HT1080 (cell line): ENCODE data around the gene MT1E. TPM values are rescaled to one million over a fixed set of nuclear protein-coding genes. Genes with fewer than 3 reads are reported as not detected.
"Not testable (repeated sequence)": the region's sequence is repeated elsewhere in the genome, so short reads cannot be mapped to it uniquely, and the experiment has no call there.

Source experiments
- DNase-seq: peaks from one replicate; pipeline ENCODE4 v3.0.0-alpha.2; 2015; ENCODE audit warnings: low read depth
- total RNA-seq: library from RNA; depleted of rRNA; stranded (reverse); fragments of >200 nt; shearing (Covaris generic); gene quantifications from 2 replicates; pipeline ENCODE4 v1.2.3, GENCODE V29; 2014; rRNA removed

The MT1E gene
- total RNA-seq, 1 experiment from 2014 or later = 612 TPM

- DNase-seq = no peak
These were observed 44.4 kb downstream of the MT1E start for GRCh38 chr16:56669840-56670619.

GRCh38 chr16:56670620-56670934, 45.0 kb downstream of the MT1E start:
- no peak for DNase-seq

GRCh38 chr16:56671691-56672090, 46.1 kb downstream of the MT1E start:
- not testable (repeated sequence) for DNase-seq

- DNase-seq = not testable (repeated sequence)
These were observed 46.6 kb downstream of the MT1E start for GRCh38 chr16:56672171-56672570.

- no peak for DNase-seq
These were observed 47.4 kb downstream of the MT1E start for GRCh38 chr16:56672761-56673536.

- DNase-seq = peak; percentile 60
These were observed 48.3 kb downstream of the MT1E start for GRCh38 chr16:56673921-56674320.

GRCh38 chr16:56674570-56674969, 49.0 kb downstream of the MT1E start:
- not testable (repeated sequence) for DNase-seq

GRCh38 chr16:56675685-56676210, 50.2 kb downstream of the MT1E start:
- no peak for DNase-seq

Other genes with a start within 250 kb of the MT1E start
- gene AMFR, start 200.2 kb upstream of the MT1E start, total RNA-seq = 113 and 117 TPM in 2 replicates
- gene NUDT21, start 174.4 kb upstream of the MT1E start, total RNA-seq = 235 and 404 TPM in 2 replicates
- gene OGFOD1, start 174.2 kb upstream of the MT1E start, total RNA-seq = 99.0 and 121 TPM in 2 replicates
- gene BBS2, start 105.8 kb upstream of the MT1E start, total RNA-seq = 18.9 and 23.3 TPM in 2 replicates
- gene MT4, start 60.7 kb upstream of the MT1E start, total RNA-seq = not detected in 2 replicates
- not detected in 2 replicates for gene MT3, start 36.3 kb upstream of the MT1E start, total RNA-seq
- 881 and 1,822 TPM in 2 replicates for gene MT2A, start 17.2 kb upstream of the MT1E start, total RNA-seq
- gene MT1M, start 6.9 kb downstream of the MT1E start, total RNA-seq = not detected in 2 replicates
- not detected in 2 replicates for gene MT1A, start 12.9 kb downstream of the MT1E start, total RNA-seq
- not detected in 2 replicates for gene MT1B, start 26.1 kb downstream of the MT1E start, total RNA-seq
- not detected in 2 replicates for gene MT1F, start 32.2 kb downstream of the MT1E start, total RNA-seq
- gene MT1G, start 42.3 kb downstream of the MT1E start, total RNA-seq = 0.33 and 1.4 TPM in 2 replicates
- not detected in 2 replicates for gene MT1H, start 44.0 kb downstream of the MT1E start, total RNA-seq
- 100 and 148 TPM in 2 replicates for gene MT1X, start 56.7 kb downstream of the MT1E start, total RNA-seq
- gene NUP93, start 104.3 kb downstream of the MT1E start, total RNA-seq = 115 and 119 TPM in 2 replicates
- not detected in 2 replicates for gene SLC12A3, start 239.4 kb downstream of the MT1E start, total RNA-seq